Loucy (cell line): ENCODE results near the gene AFF2.

Source experiments
- H2AFZ ChIP-seq: fragments of 200-600 bp; sonication (generic); 2 replicates; pipeline ENCODE4 v1.6.0; 2016; ENCODE audit warnings: antibody characterized with exemption, mild to moderate bottlenecking, low read length, moderate library complexity
- H3F3A ChIP-seq: fragments of 200-600 bp; 2 replicates; pipeline ENCODE4 v1.6.0; 2016; ENCODE audit warnings: antibody characterized with exemption, low read depth, mild to moderate bottlenecking
- H3K27me3 ChIP-seq: fragments of 200-600 bp; sonication (generic); 2 replicates; pipeline ENCODE4 v1.6.1; 2014; ENCODE audit warnings: low read length, mild to moderate bottlenecking; ENCODE audit not compliant: insufficient read depth, poor library complexity, severe bottlenecking
- H3K36me3 ChIP-seq: fragments of 200-600 bp; sonication (generic); 2 replicates; pipeline ENCODE4 v1.6.1; 2016; ENCODE audit warnings: low read length; ENCODE audit not compliant: insufficient read depth
- H3K4me1 ChIP-seq: fragments of 200-600 bp; sonication (generic); 2 replicates; pipeline ENCODE4 v1.5.1; 2014; ENCODE audit warnings: low read length, mild to moderate bottlenecking; ENCODE audit not compliant: insufficient read depth, poor library complexity, severe bottlenecking
- H3K4me2 ChIP-seq: fragments of 200-600 bp; sonication (generic); 2 replicates; pipeline ENCODE4 v1.6.0; 2014; ENCODE audit warnings: antibody characterized with exemption, low read length, low read depth, mild to moderate bottlenecking; ENCODE audit not compliant: poor library complexity, severe bottlenecking
- H3K4me3 ChIP-seq: fragments of 200-600 bp; sonication (generic); 2 replicates; pipeline ENCODE4 v1.5.1; 2014; ENCODE audit warnings: low read length, mild to moderate bottlenecking, mixed read lengths; ENCODE audit not compliant: poor library complexity, severe bottlenecking
- H3K79me2 ChIP-seq: fragments of 200-600 bp; sonication (generic); 2 replicates; pipeline ENCODE4 v1.6.1; 2014; ENCODE audit warnings: low read length; ENCODE audit not compliant: insufficient read depth
- H3K9ac ChIP-seq: fragments of 200-600 bp; sonication (generic); 2 replicates; pipeline ENCODE4 v1.6.0; 2014; ENCODE audit warnings: mild to moderate bottlenecking, low read depth, low read length, moderate library complexity; ENCODE audit not compliant: poor library complexity, severe bottlenecking
- H3K9me2 ChIP-seq: fragments of 200-600 bp; sonication (generic); replicated peaks from 2 replicates; pipeline ENCODE4 v1.6.1; 2016; ENCODE audit warnings: low read depth, low read length, mixed read lengths
- H3K9me3 ChIP-seq: fragments of 200-600 bp; sonication (generic); 2 replicates; pipeline ENCODE4 v1.6.1; 2014; ENCODE audit warnings: mild to moderate bottlenecking, antibody characterized with exemption, low read length, low read depth; ENCODE audit not compliant: insufficient read depth
- H4K20me1 ChIP-seq: fragments of 200-600 bp; sonication (generic); 2 replicates; pipeline ENCODE4 v1.6.0; 2014; ENCODE audit warnings: antibody characterized with exemption, low read length, mild to moderate bottlenecking; ENCODE audit not compliant: insufficient read depth, poor library complexity, severe bottlenecking
- EZH2phosphoT487 ChIP-seq: fragments of 200-600 bp; IDR thresholded peaks from 2 replicates; pipeline ENCODE4 v1.6.1; 2018; ENCODE audit warnings: antibody characterized with exemption, mild to moderate bottlenecking, moderate library complexity, borderline replicate concordance
- TF ChIP-seq, protein P1 (sequence below): fragments of 200-600 bp; sonication (generic); conservative IDR thresholded peaks from 2 replicates; pipeline ENCODE4 v1.5.1; 2014; ENCODE audit warnings: mild to moderate bottlenecking, antibody characterized with exemption, low read length

Gene AFF2

DNA sequence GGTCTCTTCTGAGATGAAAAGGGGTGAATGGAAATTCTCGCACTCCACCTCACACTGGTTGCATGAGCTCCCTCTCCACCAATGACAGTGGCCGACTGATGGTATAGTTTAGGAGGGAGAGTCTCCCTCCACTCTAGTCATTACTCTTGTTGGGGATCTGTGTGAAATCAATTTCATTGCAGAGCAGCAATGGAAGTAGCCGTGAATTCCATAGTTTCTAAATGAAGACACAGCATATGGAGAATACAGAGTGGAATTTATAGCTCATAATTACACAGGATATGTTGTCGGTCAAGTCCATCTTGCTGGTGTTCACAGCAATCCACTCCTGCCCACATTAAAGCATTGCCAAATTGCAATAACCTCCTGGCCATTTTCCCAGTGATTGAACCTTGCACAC is 426.0 kb downstream of the AFF2 start:
- Histone ChIP-seq H2AFZ (no peak overlapping the region), H3K9ac (no peak overlapping the region), H3K4me3 (no peak overlapping the region), H3F3A (no peaks in the 10 kb centered on the region), H3K4me2 (no peak overlapping the region), H3K27me3 (no peaks in the 10 kb centered on the region), H3K4me1 (no peaks in the 10 kb centered on the region), H3K79me2 (no peaks in the 10 kb centered on the region), H3K36me3 (no peaks in the 10 kb centered on the region), H3K9me2 (no peaks in the 10 kb centered on the region), H4K20me1 (no peaks in the 10 kb centered on the region), H3K9me3 (no peaks in the 10 kb centered on the region)
- TF ChIP-seq, protein P1, sequence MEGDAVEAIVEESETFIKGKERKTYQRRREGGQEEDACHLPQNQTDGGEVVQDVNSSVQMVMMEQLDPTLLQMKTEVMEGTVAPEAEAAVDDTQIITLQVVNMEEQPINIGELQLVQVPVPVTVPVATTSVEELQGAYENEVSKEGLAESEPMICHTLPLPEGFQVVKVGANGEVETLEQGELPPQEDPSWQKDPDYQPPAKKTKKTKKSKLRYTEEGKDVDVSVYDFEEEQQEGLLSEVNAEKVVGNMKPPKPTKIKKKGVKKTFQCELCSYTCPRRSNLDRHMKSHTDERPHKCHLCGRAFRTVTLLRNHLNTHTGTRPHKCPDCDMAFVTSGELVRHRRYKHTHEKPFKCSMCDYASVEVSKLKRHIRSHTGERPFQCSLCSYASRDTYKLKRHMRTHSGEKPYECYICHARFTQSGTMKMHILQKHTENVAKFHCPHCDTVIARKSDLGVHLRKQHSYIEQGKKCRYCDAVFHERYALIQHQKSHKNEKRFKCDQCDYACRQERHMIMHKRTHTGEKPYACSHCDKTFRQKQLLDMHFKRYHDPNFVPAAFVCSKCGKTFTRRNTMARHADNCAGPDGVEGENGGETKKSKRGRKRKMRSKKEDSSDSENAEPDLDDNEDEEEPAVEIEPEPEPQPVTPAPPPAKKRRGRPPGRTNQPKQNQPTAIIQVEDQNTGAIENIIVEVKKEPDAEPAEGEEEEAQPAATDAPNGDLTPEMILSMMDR, result no peak
- no peak for TF ChIP-seq EZH2phosphoT487

DNA sequence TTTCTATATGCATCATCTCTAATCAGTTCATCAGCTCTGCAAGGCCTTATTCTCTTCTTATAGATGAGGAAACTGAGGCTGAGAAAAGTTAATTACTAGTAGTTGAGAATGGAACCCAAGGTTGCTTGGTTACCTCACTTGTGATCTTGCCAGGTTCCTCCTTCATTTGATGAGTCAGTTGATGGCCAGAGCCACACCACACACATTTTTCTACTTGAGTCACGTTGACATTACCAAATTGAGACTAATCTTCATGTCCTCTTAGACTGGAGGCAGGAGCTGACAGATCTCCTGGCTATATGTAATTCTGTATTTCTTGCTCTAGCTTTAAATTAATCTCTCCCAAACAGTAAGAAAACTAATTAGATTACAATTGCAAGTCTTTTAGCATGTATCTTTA is 428.4 kb downstream of the AFF2 start:
- no peak overlapping the region for H3K4me3 ChIP-seq
- no peaks in the 10 kb centered on the region for H3F3A ChIP-seq
- no peaks in the 10 kb centered on the region for H3K27me3 ChIP-seq
- no peak overlapping the region for H3K4me2 ChIP-seq
- no peaks in the 10 kb centered on the region for H3K36me3 ChIP-seq
- H3K79me2 ChIP-seq, result no peaks in the 10 kb centered on the region
- no peaks in the 10 kb centered on the region for H3K9me3 ChIP-seq
- no peak overlapping the region for H2AFZ ChIP-seq
- no peaks in the 10 kb centered on the region for H4K20me1 ChIP-seq
- no peaks in the 10 kb centered on the region for H3K9me2 ChIP-seq
- no peaks in the 10 kb centered on the region for H3K4me1 ChIP-seq
- H3K9ac ChIP-seq, result no peak overlapping the region
- TF ChIP-seq EZH2phosphoT487, result no peak
- TF ChIP-seq, protein P1, result no peak

DNA sequence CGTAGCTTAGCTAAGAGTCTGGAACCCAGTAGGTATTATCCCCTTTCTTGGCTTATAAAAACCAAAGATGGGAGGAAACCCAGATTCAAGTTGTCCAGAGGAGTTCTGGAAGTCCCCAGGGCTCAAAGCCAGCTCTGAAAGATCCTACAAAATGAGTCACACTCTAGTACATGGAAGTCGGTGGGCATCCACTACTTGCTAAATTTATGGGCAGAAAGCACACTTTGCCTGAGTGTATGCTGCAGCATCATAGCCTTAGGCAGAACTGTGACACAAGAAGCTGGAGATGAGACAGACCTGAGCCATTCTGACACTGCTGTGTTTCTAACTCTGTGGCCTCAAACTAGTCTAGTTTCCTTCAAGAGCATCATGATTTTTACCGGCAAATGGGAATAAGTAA is 429.3 kb downstream of the AFF2 start:
- Histone ChIP-seq H4K20me1 (no peaks in the 10 kb centered on the region), H3K79me2 (no peaks in the 10 kb centered on the region), H2AFZ (no peak overlapping the region), H3K9me3 (no peaks in the 10 kb centered on the region), H3K4me3 (no peak overlapping the region), H3K9ac (no peak overlapping the region), H3K4me1 (no peaks in the 10 kb centered on the region), H3K27me3 (no peaks in the 10 kb centered on the region), H3F3A (no peaks in the 10 kb centered on the region), H3K9me2 (no peaks in the 10 kb centered on the region), H3K4me2 (no peak overlapping the region), H3K36me3 (no peaks in the 10 kb centered on the region)
- TF ChIP-seq, protein P1, result no peak
- TF ChIP-seq EZH2phosphoT487, result no peak
